Breast epithelium (tissue), 3 donors: Measurements from ENCODE around the gene TSKS.

Experiments used
- CTCF ChIP-seq, 3 donors: fragments of 450-650 bp; IDR thresholded peaks; one replicate each; pipeline ENCODE4 v1.5.1; 2016 to 2017; ENCODE audit warnings: antibody characterized with exemption in 3 of 3, mild to moderate bottlenecking in 3 of 3, moderate library complexity in 3 of 3
- POLR2AphosphoS5 ChIP-seq, 3 donors: sonication (generic); formaldehyde crosslinking; IDR thresholded peaks; one replicate each; pipeline ENCODE4 v1.6.1; 2017; ENCODE audit warnings: antibody characterized with exemption in 3 of 3

DNA sequence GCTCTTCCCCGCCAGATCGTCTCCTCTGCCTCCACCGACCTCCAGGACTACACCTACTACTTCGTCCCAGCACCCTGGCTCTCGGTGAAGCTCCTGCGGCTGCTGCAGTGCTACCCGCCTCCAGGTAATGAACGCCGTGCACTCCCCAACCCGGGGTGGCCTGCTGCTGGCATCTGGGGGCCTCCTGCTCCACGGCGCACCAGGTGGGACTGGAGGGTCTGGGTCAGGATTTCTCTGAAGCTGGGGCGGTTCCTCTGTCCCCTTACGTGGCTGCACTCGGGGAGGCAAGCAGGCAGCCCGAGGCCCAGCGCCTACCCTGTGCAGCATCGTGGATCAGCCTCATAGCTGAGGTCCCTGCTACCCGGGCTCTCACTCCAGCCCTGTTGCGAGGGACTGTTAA is 32.5 kb upstream of the TSKS start:
- TF ChIP-seq CTCF (IDR thresholded peaks at IDR 0.05) (no peak), POLR2AphosphoS5 (IDR thresholded peaks at IDR 0.05) (no peak)
